OCI-LY1 (cell line): ENCODE data around the gene PYGM.

Experiments
- H2AFZ ChIP-seq: fragments of 200-600 bp; sonication (generic), shearing (Covaris generic); 2 replicates; pipeline ENCODE4 v1.6.0; 2014; ENCODE audit warnings: antibody characterized with exemption, mild to moderate bottlenecking, low read length
- H3F3A ChIP-seq: fragments of 200-600 bp; sonication (generic), shearing (Covaris generic); 2 replicates; pipeline ENCODE4 v1.6.0; 2014; ENCODE audit warnings: mild to moderate bottlenecking, antibody characterized with exemption, low read length, moderate library complexity; ENCODE audit not compliant: insufficient read depth
- H3K27ac ChIP-seq: fragments of 200-600 bp; sonication (generic); 2 replicates; pipeline ENCODE4 v1.5.1; 2014; ENCODE audit warnings: low read length, mixed run types, mild to moderate bottlenecking, low read depth; ENCODE audit not compliant: poor library complexity, severe bottlenecking
- H3K27me3 ChIP-seq: fragments of 200-600 bp; sonication (generic); 2 replicates; pipeline ENCODE4 v1.6.0; 2014; ENCODE audit warnings: antibody characterized with exemption, mild to moderate bottlenecking, low read length, moderate library complexity; ENCODE audit not compliant: insufficient read depth
- H3K36me3 ChIP-seq: fragments of 200-600 bp; sonication (generic); 2 replicates; pipeline ENCODE4 v1.6.1; 2014; ENCODE audit warnings: mild to moderate bottlenecking, antibody characterized with exemption, low read length, moderate library complexity, mixed read lengths; ENCODE audit not compliant: insufficient read depth
- H3K4me1 ChIP-seq: fragments of 200-600 bp; sonication (generic); 2 replicates; pipeline ENCODE4 v1.5.1; 2014; ENCODE audit warnings: mild to moderate bottlenecking, low read length, moderate library complexity; ENCODE audit not compliant: insufficient read depth, severe bottlenecking
- H3K4me2 ChIP-seq: fragments of 200-600 bp; sonication (generic), shearing (Covaris generic); 2 replicates; pipeline ENCODE4 v1.6.1; 2014; ENCODE audit warnings: low read length
- H3K4me3 ChIP-seq: fragments of 200-600 bp; sonication (generic); 2 replicates; pipeline ENCODE4 v1.5.1; 2014; ENCODE audit warnings: low read length, low read depth, mild to moderate bottlenecking, mixed read lengths; ENCODE audit not compliant: poor library complexity, severe bottlenecking
- H3K79me2 ChIP-seq: fragments of 200-600 bp; shearing (Covaris generic); 2 replicates; pipeline ENCODE4 v1.6.1; 2016; ENCODE audit warnings: mixed run types, low read length, mixed read lengths; ENCODE audit not compliant: insufficient read depth
- H3K9ac ChIP-seq: fragments of 200-600 bp; sonication (generic), shearing (Covaris generic); 2 replicates; pipeline ENCODE4 v1.6.1; 2014; ENCODE audit warnings: mild to moderate bottlenecking, low read length, mixed read lengths
- H3K9me2 ChIP-seq: fragments of 200-600 bp; sonication (generic), shearing (Covaris generic); 2 replicates; pipeline ENCODE4 v1.6.1; 2014; ENCODE audit warnings: low read depth, mild to moderate bottlenecking, low read length, mixed read lengths
- H3K9me3 ChIP-seq: fragments of 200-600 bp; shearing (Covaris generic); 2 replicates; pipeline ENCODE4 v1.6.1; 2014; ENCODE audit warnings: low read length, mixed read lengths
- H4K20me1 ChIP-seq: fragments of 200-600 bp; sonication (generic), shearing (Covaris generic); 2 replicates; pipeline ENCODE4 v1.6.0; 2016; ENCODE audit warnings: mild to moderate bottlenecking, low read length; ENCODE audit not compliant: insufficient read depth
- EZH2 ChIP-seq: fragments of 200-600 bp; sonication (generic), shearing (Covaris generic); IDR thresholded peaks from 2 replicates; pipeline ENCODE4 v1.8.0; 2017; ENCODE audit warnings: borderline replicate concordance, mixed run types, mild to moderate bottlenecking, antibody characterized with exemption, low read length, moderate library complexity, mixed read lengths
- TF ChIP-seq, protein P1 (sequence below): fragments of 200-600 bp; sonication (generic), shearing (Covaris generic); IDR thresholded peaks from 2 replicates; pipeline ENCODE4 v1.5.1; 2017; ENCODE audit warnings: mild to moderate bottlenecking, antibody characterized with exemption, low read length, moderate library complexity, mixed read lengths

Gene PYGM

GRCh38 chr11:64769283-64769682, 9.5 kb upstream of the PYGM start:
- peaks cover 22% of the 10 kb centered on the region for H3F3A ChIP-seq
- no peaks in the 10 kb centered on the region; the same call in 1 of the 2 replicates for H4K20me1 ChIP-seq
- peaks cover 98% of the 10 kb centered on the region for H3K36me3 ChIP-seq
- no peaks in the 10 kb centered on the region for H3K27me3 ChIP-seq
- H3K27ac ChIP-seq = no peak overlapping the region
- no peaks in the 10 kb centered on the region for H3K79me2 ChIP-seq
- H3K4me2 ChIP-seq = no peak overlapping the region
- peaks cover 36% of the 10 kb centered on the region for H3K4me1 ChIP-seq
- TF ChIP-seq EZH2 = no peak
- TF ChIP-seq, protein P1, sequence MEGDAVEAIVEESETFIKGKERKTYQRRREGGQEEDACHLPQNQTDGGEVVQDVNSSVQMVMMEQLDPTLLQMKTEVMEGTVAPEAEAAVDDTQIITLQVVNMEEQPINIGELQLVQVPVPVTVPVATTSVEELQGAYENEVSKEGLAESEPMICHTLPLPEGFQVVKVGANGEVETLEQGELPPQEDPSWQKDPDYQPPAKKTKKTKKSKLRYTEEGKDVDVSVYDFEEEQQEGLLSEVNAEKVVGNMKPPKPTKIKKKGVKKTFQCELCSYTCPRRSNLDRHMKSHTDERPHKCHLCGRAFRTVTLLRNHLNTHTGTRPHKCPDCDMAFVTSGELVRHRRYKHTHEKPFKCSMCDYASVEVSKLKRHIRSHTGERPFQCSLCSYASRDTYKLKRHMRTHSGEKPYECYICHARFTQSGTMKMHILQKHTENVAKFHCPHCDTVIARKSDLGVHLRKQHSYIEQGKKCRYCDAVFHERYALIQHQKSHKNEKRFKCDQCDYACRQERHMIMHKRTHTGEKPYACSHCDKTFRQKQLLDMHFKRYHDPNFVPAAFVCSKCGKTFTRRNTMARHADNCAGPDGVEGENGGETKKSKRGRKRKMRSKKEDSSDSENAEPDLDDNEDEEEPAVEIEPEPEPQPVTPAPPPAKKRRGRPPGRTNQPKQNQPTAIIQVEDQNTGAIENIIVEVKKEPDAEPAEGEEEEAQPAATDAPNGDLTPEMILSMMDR = no peak
- H3K9ac ChIP-seq = no peak overlapping the region
- no peak overlapping the region for H2AFZ ChIP-seq
- H3K9me3 ChIP-seq = no peaks in the 10 kb centered on the region
- no peak overlapping the region for H3K4me3 ChIP-seq
- H3K9me2 ChIP-seq = no peaks in the 10 kb centered on the region

DNA sequence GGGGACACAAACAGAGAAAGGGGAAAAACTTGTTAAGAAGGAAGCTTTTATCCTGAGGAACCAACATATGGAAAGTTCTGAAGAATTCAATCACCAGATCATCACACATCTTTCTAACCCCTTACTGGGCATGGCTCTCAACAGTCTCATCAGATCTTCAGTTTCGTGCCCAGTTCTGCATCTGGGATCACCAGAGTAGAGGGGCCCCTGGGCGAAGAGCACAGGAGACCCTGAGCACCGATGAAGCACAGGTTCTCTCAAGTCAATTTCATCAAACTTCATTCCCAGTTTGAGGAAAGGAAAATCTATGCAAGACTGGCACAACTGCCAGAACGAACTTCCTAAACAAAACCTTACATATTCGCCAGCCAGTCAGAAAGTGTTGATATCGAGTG, 8.5 kb upstream of the PYGM start:
- Histone ChIP-seq H2AFZ (no peak overlapping the region), H3K79me2 (no peaks in the 10 kb centered on the region), H4K20me1 (no peaks in the 10 kb centered on the region), H3K9me3 (no peaks in the 10 kb centered on the region), H3F3A (peaks cover 22% of the 10 kb centered on the region), H3K9me2 (no peaks in the 10 kb centered on the region), H3K36me3 (peaks cover 98% of the 10 kb centered on the region), H3K9ac (no peak overlapping the region), H3K27me3 (no peaks in the 10 kb centered on the region), H3K4me2 (no peak overlapping the region), H3K4me1 (peaks cover 35% of the 10 kb centered on the region), H3K27ac (no peak overlapping the region), H3K4me3 (no peak overlapping the region)
- TF ChIP-seq, protein P1 = no peak
- no peak for TF ChIP-seq EZH2

GRCh38 chr11:64767344-64768299, 7.8 kb upstream of the PYGM start:
- Histone ChIP-seq H3F3A (peaks cover 21% of the 10 kb centered on the region), H3K9me2 (no peaks in the 10 kb centered on the region), H3K27ac (no peak overlapping the region), H3K9ac (no peak overlapping the region), H3K36me3 (peaks cover 98% of the 10 kb centered on the region), H3K4me3 (no peak overlapping the region), H2AFZ (no peak overlapping the region), H3K79me2 (no peaks in the 10 kb centered on the region), H3K4me2 (no peak overlapping the region), H3K9me3 (no peaks in the 10 kb centered on the region), H3K4me1 (peaks cover 35% of the 10 kb centered on the region), H4K20me1 (no peaks in the 10 kb centered on the region), H3K27me3 (no peaks in the 10 kb centered on the region)
- TF ChIP-seq EZH2 = no peak
- TF ChIP-seq, protein P1 = peak; percentile 77
